ENCODE measurements around the gene SH3GL3. TPM values are rescaled to one million over a fixed set of nuclear protein-coding genes. Genes with fewer than 3 reads are reported as not detected.

SH3GL3 gene
- total RNA-seq, 1 donor = 0.72 TPM

- no peaks in the 10 kb centered on the region for H4K20me1 ChIP-seq (ENCODE audit: insufficient read depth, low read length)
- no peaks in the 10 kb centered on the region for H3K79me2 ChIP-seq (ENCODE audit: insufficient read depth, low read length)
- no peaks in the 10 kb centered on the region for H3K9me3 ChIP-seq (ENCODE audit: low read depth, low read length)
- no peak overlapping the region for H3K4me3 ChIP-seq (ENCODE audit: insufficient read depth, low read length)
- H3K4me2 ChIP-seq (ENCODE audit: insufficient read depth, low read length) = no peak overlapping the region
- no peak overlapping the region for H3K27ac ChIP-seq (ENCODE audit: low read depth, low read length)
- DNase-seq (ENCODE audit: insufficient read length, low spot score, missing footprints) = no peak
- TF ChIP-seq CTCF (IDR thresholded peaks at IDR 0.05; ENCODE audit: extremely low read depth, low read depth, low read length) = no peak
- no peaks in the 10 kb centered on the region for H3K36me3 ChIP-seq (ENCODE audit: insufficient read depth, low read length)
- H2AFZ ChIP-seq (ENCODE audit: low read length) = no peak overlapping the region
- no peaks in the 10 kb centered on the region for H3K4me1 ChIP-seq (ENCODE audit: insufficient read depth, low read length)
- H3K27me3 ChIP-seq (ENCODE audit: insufficient read depth, low read length) = no peaks in the 10 kb centered on the region
Measured at GRCh38 chr15:83458381-83458780, 11.2 kb downstream of the SH3GL3 start.

GRCh38 chr15:83462026-83462425 lies 14.9 kb downstream of the SH3GL3 start:
- Histone ChIP-seq H3K27me3 (ENCODE audit: insufficient read depth, low read length) (no peaks in the 10 kb centered on the region), H3K27ac (ENCODE audit: low read depth, low read length) (no peak overlapping the region), H3K79me2 (ENCODE audit: insufficient read depth, low read length) (no peaks in the 10 kb centered on the region), H3K9me3 (ENCODE audit: low read depth, low read length) (no peaks in the 10 kb centered on the region), H4K20me1 (ENCODE audit: insufficient read depth, low read length) (no peaks in the 10 kb centered on the region), H2AFZ (ENCODE audit: low read length) (no peak overlapping the region), H3K36me3 (ENCODE audit: insufficient read depth, low read length) (no peaks in the 10 kb centered on the region), H3K4me2 (ENCODE audit: insufficient read depth, low read length) (no peak overlapping the region), H3K4me3 (ENCODE audit: insufficient read depth, low read length) (no peak overlapping the region), H3K4me1 (ENCODE audit: insufficient read depth, low read length) (no peaks in the 10 kb centered on the region)
- no peak for DNase-seq (ENCODE audit: insufficient read length, low spot score, missing footprints)
- TF ChIP-seq CTCF (IDR thresholded peaks at IDR 0.05; ENCODE audit: extremely low read depth, low read depth, low read length) = no peak

GRCh38 chr15:83462953-83463433 lies 15.9 kb downstream of the SH3GL3 start:
- Histone ChIP-seq H2AFZ (ENCODE audit: low read length) (no peak overlapping the region), H3K4me3 (ENCODE audit: insufficient read depth, low read length) (no peak overlapping the region), H3K4me2 (ENCODE audit: insufficient read depth, low read length) (no peak overlapping the region), H3K79me2 (ENCODE audit: insufficient read depth, low read length) (no peaks in the 10 kb centered on the region), H3K36me3 (ENCODE audit: insufficient read depth, low read length) (no peaks in the 10 kb centered on the region), H3K27ac (ENCODE audit: low read depth, low read length) (no peak overlapping the region), H3K4me1 (ENCODE audit: insufficient read depth, low read length) (no peaks in the 10 kb centered on the region), H3K9me3 (ENCODE audit: low read depth, low read length) (no peaks in the 10 kb centered on the region), H3K27me3 (ENCODE audit: insufficient read depth, low read length) (no peaks in the 10 kb centered on the region), H4K20me1 (ENCODE audit: insufficient read depth, low read length) (no peaks in the 10 kb centered on the region)
- no peak for DNase-seq (ENCODE audit: insufficient read length, low spot score, missing footprints)
- no peak for TF ChIP-seq CTCF (IDR thresholded peaks at IDR 0.05; ENCODE audit: extremely low read depth, low read depth, low read length)

- H3K27me3 ChIP-seq (ENCODE audit: insufficient read depth, low read length) = no peaks in the 10 kb centered on the region
- no peak for TF ChIP-seq CTCF (IDR thresholded peaks at IDR 0.05; ENCODE audit: extremely low read depth, low read depth, low read length)
- H3K79me2 ChIP-seq (ENCODE audit: insufficient read depth, low read length) = no peaks in the 10 kb centered on the region
- H4K20me1 ChIP-seq (ENCODE audit: insufficient read depth, low read length) = no peaks in the 10 kb centered on the region
- no peak overlapping the region for H2AFZ ChIP-seq (ENCODE audit: low read length)
- no peak overlapping the region for H3K4me2 ChIP-seq (ENCODE audit: insufficient read depth, low read length)
- no peaks in the 10 kb centered on the region for H3K36me3 ChIP-seq (ENCODE audit: insufficient read depth, low read length)
- H3K4me1 ChIP-seq (ENCODE audit: insufficient read depth, low read length) = no peaks in the 10 kb centered on the region
- H3K27ac ChIP-seq (ENCODE audit: low read depth, low read length) = no peak overlapping the region
- no peak overlapping the region for H3K4me3 ChIP-seq (ENCODE audit: insufficient read depth, low read length)
- no peaks in the 10 kb centered on the region for H3K9me3 ChIP-seq (ENCODE audit: low read depth, low read length)
- DNase-seq (ENCODE audit: insufficient read length, low spot score, missing footprints) = no peak
Measured at GRCh38 chr15:83470887-83471286, 23.7 kb downstream of the SH3GL3 start.
